Subcutaneous abdominal adipose tissue (tissue), 5 donors: ENCODE measurements around the gene SHMT2.

Source experiments
- H3K27ac ChIP-seq: one replicate; pipeline ENCODE4 v1.7.0; 2013; ENCODE audit warnings: low read depth, mild to moderate bottlenecking, inconsistent platforms, low read length, moderate library complexity
- H3K27me3 ChIP-seq, 5 donors: one replicate each; pipeline ENCODE4 v1.7.0; 2013; ENCODE audit warnings: low read length in 5 of 5, inconsistent platforms in 1 of 5; ENCODE audit not compliant: control insufficient read depth in 5 of 5, insufficient read depth in 4 of 5
- H3K36me3 ChIP-seq, 5 donors: one replicate each; pipeline ENCODE4 v1.7.0; 2013; ENCODE audit warnings: low read length in 5 of 5; ENCODE audit not compliant: control insufficient read depth in 5 of 5, insufficient read depth in 5 of 5
- H3K4me1 ChIP-seq, 5 donors: one replicate each; pipeline ENCODE4 v1.7.0; 2013; ENCODE audit warnings: low read length in 5 of 5, mild to moderate bottlenecking in 3 of 5, moderate library complexity in 1 of 5; ENCODE audit not compliant: control insufficient read depth in 5 of 5, insufficient read depth in 5 of 5
- H3K4me3 ChIP-seq, 5 donors: one replicate each; pipeline ENCODE4 v1.7.0; 2013; ENCODE audit warnings: low read length in 5 of 5, low read depth in 1 of 5
- H3K9ac ChIP-seq, 5 donors: one replicate each; pipeline ENCODE4 v1.7.0; 2013; ENCODE audit warnings: low read length in 5 of 5, mild to moderate bottlenecking in 4 of 5, moderate library complexity in 3 of 5
- H3K9me3 ChIP-seq, 5 donors: one replicate each; pipeline ENCODE4 v1.7.0; 2013; ENCODE audit warnings: low read length in 5 of 5; ENCODE audit not compliant: control insufficient read depth in 5 of 5
- donor health status: healthy.
- donor health status: healthy.
- donor health status: healthy.
- donor health status: healthy.
- donor health status: healthy.

SHMT2 gene

GRCh38 chr12:57211791-57212700 is 17.5 kb upstream of the SHMT2 start:
- Histone ChIP-seq H3K9ac (no peak overlapping the region), H3K4me1 (peaks cover 0 to 35% (median 29%) of the 10 kb centered on the region in 5 donors), H3K9me3 (no peaks in the 10 kb centered on the region), H3K36me3 (peaks cover 0 to 61% (median 56%) of the 10 kb centered on the region in 5 donors), H3K27ac (no peak overlapping the region), H3K4me3 (no peak overlapping the region), H3K27me3 (peaks cover 0 to 18% (median 12%) of the 10 kb centered on the region in 5 donors)

DNA sequence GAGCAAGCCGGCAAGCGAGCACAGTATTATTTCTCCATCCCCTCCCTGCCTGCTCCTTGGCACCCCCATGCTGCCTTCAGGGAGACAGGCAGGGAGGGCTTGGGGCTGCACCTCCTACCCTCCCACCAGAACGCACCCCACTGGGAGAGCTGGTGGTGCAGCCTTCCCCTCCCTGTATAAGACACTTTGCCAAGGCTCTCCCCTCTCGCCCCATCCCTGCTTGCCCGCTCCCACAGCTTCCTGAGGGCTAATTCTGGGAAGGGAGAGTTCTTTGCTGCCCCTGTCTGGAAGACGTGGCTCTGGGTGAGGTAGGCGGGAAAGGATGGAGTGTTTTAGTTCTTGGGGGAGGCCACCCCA is 16.8 kb upstream of the SHMT2 start:
- peak overlapping the region; percentile 37 for H3K27ac ChIP-seq
- H3K27me3 ChIP-seq = peaks cover 3 to 24% (median 17%) of the 10 kb centered on the region in 5 donors

GRCh38 chr12:57213058-57213715 is 16.3 kb upstream of the SHMT2 start:
- no peak overlapping the region for H3K4me3 ChIP-seq
- H3K9ac ChIP-seq = no peak overlapping the region
- H3K27ac ChIP-seq = peak overlapping the region; percentile 37
- peaks cover 0 to 53% (median 47%) of the 10 kb centered on the region in 5 donors for H3K36me3 ChIP-seq
- H3K9me3 ChIP-seq = no peaks in the 10 kb centered on the region
- peaks cover 0 to 43% (median 39%) of the 10 kb centered on the region in 5 donors for H3K4me1 ChIP-seq
- peaks cover 5 to 29% (median 22%) of the 10 kb centered on the region in 5 donors for H3K27me3 ChIP-seq

More for the DNA sequence above, 16.8 kb upstream of the SHMT2 start:
- Histone ChIP-seq H3K4me1 (peaks cover 0 to 41% (median 36%) of the 10 kb centered on the region in 5 donors), H3K9me3 (no peaks in the 10 kb centered on the region), H3K4me3 (no peak overlapping the region), H3K36me3 (peaks cover 0 to 58% (median 52%) of the 10 kb centered on the region in 5 donors), H3K9ac (no peak overlapping the region)

DNA sequence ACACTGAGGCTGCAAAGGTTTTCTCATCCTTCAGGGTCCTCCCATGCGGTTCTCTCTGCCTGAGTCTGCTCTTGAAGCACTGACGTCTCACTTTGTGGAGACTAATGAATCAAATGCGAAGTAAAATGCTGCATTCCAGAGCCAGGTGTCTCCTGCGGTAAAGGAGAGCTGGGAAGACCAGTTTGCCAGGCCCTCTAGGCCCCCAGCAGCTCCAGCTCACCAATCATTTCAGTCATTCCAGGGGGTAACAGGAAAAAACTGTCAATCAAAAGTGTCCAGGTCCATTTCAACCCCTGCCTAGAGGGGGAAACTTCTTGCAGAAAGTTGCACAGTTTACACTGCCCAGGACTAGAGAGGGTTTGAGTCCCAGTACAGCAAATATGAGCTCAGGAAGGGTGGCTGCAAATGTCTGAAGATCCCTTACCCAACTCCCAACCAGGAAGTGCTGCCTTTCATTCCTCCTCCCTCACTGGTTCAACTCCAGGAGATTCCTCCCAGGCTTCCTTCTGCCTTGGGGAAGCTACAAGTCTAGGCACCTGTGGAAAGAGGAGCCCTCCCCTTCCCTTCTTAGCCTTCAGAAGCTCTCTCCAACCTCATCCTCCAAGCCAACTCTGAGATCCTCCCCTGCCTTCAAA is 15.6 kb upstream of the SHMT2 start:
- no peak overlapping the region for H3K27ac ChIP-seq
- H3K9me3 ChIP-seq = no peaks in the 10 kb centered on the region
- peaks cover 0 to 49% (median 39%) of the 10 kb centered on the region in 5 donors for H3K4me1 ChIP-seq
- H3K27me3 ChIP-seq = peaks cover 5 to 32% (median 23%) of the 10 kb centered on the region in 5 donors
- no peak overlapping the region for H3K9ac ChIP-seq
- no peak overlapping the region for H3K4me3 ChIP-seq
- peaks cover 0 to 46% (median 40%) of the 10 kb centered on the region in 5 donors for H3K36me3 ChIP-seq

DNA sequence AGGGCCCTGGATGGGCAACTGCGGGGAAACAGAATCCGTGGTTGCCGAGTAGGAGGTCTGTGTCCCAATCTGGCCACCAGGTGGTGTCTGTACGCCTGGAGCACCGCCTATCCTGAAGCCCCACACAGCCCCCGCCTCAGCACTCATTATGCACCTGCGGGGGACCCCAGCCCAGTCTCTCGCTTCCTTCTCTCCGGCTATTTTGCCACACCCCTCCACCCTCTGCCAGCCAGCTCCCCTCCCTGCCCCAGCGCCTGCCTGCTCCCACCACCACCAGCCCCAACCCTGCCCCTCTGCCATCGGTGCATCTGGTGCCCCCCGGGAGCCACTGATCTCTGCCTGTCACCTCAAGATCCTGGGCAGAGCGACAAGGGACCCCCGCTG is 15.1 kb upstream of the SHMT2 start:
- Histone ChIP-seq H3K9ac (no peak overlapping the region), H3K4me1 (peaks cover 0 to 53% (median 39%) of the 10 kb centered on the region in 5 donors), H3K27me3 (peaks cover 5 to 37% (median 27%) of the 10 kb centered on the region in 5 donors), H3K27ac (no peak overlapping the region), H3K36me3 (peaks cover 0 to 41% (median 35%) of the 10 kb centered on the region in 5 donors), H3K4me3 (no peak overlapping the region), H3K9me3 (no peaks in the 10 kb centered on the region)

- peaks cover 0 to 53% (median 39%) of the 10 kb centered on the region in 5 donors for H3K4me1 ChIP-seq
- H3K9ac ChIP-seq = no peak overlapping the region
- peaks cover 0 to 34% (median 28%) of the 10 kb centered on the region in 5 donors for H3K36me3 ChIP-seq
- no peaks in the 10 kb centered on the region for H3K9me3 ChIP-seq
- no peak overlapping the region for H3K4me3 ChIP-seq
- H3K27me3 ChIP-seq = peaks cover 7 to 44% (median 34%) of the 10 kb centered on the region in 5 donors
- no peak overlapping the region for H3K27ac ChIP-seq
These were observed 14.4 kb upstream of the SHMT2 start for GRCh38 chr12:57215065-57215464.

DNA sequence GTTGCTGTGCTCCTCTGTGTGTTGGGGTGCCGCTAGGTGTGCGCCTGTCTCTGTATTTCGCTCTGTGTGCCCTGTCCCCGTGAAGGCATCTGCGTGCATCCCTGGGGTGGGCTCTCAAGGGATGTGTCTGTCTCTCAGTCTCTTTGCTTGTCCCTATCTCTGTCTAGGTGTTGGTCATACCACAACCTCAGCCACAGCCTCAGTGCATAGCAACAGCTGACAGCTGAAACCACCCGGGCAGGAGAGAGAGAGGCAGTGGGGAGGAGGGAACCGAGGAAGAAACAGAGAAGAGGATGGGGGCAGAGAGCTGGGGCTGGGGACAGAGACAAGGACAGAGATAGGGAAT is 13.9 kb upstream of the SHMT2 start:
- Histone ChIP-seq H3K36me3 (peaks cover 0 to 28% (median 22%) of the 10 kb centered on the region in 5 donors), H3K4me3 (no peak overlapping the region), H3K27ac (no peak overlapping the region), H3K4me1 (peaks cover 0 to 53% (median 39%) of the 10 kb centered on the region in 5 donors), H3K9ac (no peak overlapping the region), H3K9me3 (no peaks in the 10 kb centered on the region), H3K27me3 (peaks cover 10 to 47% (median 36%) of the 10 kb centered on the region in 5 donors)

DNA sequence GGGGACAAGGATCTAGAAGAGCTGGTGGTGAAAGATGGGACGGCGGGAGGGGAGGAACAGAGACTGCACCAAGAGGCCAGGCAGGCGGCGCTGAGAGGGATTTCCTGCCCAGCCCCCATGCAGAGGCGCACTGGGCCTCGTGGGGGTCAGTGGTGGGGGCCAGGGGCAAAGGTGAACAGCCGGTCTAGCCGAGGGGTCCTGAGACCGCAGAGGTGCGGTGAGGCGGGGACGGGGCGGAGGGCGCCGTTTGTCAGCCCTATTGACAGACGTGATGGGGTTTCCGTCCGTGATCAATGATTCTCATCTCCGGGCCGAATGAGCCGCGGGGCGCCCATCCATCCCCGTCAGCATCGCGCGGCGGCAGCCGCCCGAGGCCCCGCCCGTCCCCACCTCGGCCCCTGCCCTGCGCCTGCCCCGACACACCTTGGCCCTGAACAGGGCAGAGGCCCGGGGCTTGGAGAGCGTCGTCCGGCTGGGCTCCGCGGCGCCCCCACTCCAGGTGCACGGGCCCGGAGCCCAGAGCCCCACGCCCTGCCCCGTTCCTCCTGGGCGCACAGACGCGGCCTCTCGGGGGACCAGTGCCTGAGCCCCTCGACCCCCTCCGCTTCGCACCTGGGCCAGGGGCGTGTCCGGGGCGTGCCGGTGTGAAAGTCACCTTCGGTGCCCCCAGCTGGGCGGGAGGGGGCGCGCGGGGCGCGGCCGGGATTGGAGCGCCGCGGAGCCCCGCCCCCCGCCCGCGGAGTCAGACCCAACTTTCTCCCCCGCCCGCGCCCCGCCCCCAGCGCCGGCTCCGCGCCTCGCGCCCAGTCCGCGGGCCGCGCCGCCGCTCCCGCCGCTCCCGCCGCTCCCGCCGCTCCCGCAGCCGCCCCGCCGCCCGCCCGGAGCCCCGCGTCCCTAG is 13.2 kb upstream of the SHMT2 start, which contains the start of gene NXPH4:
TSS of gene NXPH4 (plus strand) at position 781 of the 898 bp plus-strand sequence. CDS start 176 bp downstream, outside the sequence.
- H3K27ac ChIP-seq = no peak within 1 kb of the TSS
- no peaks in the 10 kb centered on the region for H3K9me3 ChIP-seq
- peak within 1 kb of the TSS in 4 of 5 donors; percentile 32 to 59 (median 48) for H3K4me3 ChIP-seq
- H3K4me1 ChIP-seq = peaks cover 0 to 53% (median 39%) of the 10 kb centered on the region in 5 donors
- H3K27me3 ChIP-seq = peaks cover 15 to 53% (median 43%) of the 10 kb centered on the region in 5 donors
- peaks cover 0 to 22% (median 16%) of the 10 kb centered on the region in 5 donors for H3K36me3 ChIP-seq
- peak within 1 kb of the TSS in 1 of 5 donors; percentile 14 for H3K9ac ChIP-seq
